Esophagus muscularis mucosa (tissue), 2 donors: Measurements from ENCODE around the gene GDF15.
"Not testable (repeated sequence)": the region's sequence is repeated elsewhere in the genome, so short reads cannot be mapped to it uniquely, and the experiment has no call there.

Experiments used
- POLR2A ChIP-seq: fragments of 450-650 bp; IDR thresholded peaks from one replicate; pipeline ENCODE4 v1.6.1; 2017; ENCODE audit warnings: antibody characterized with exemption, moderate library complexity, mild to moderate bottlenecking, low read depth
- POLR2AphosphoS5 ChIP-seq, 2 donors: sonication (generic); formaldehyde crosslinking; IDR thresholded peaks; one replicate each; pipeline ENCODE4 v1.6.1; 2017; ENCODE audit warnings: antibody characterized with exemption in 2 of 2

GRCh38 chr19:18402455-18403248, 16.7 kb downstream of the GDF15 start:
- TF ChIP-seq POLR2AphosphoS5 (IDR thresholded peaks at IDR 0.05); POLR2A: not testable (repeated sequence)
